ENCODE data around the gene SPG21. TPM values are rescaled to one million over a fixed set of nuclear protein-coding genes. Genes with fewer than 3 reads are reported as not detected.

Gene SPG21
- total RNA-seq, 2 donors from 2014 or later = 64.7 to 93.1 TPM

- no peaks in the 10 kb centered on the region for H3K9me3 ChIP-seq
- no peaks in the 10 kb centered on the region for H3K36me3 ChIP-seq
- H3K27ac ChIP-seq = no peak overlapping the region
- no peak for TF ChIP-seq CTCF (IDR thresholded peaks at IDR 0.05)
- DNase-seq (ENCODE audit: low spot score) (no peak), ATAC-seq (ENCODE audit: insufficient number of reproducible peaks, low FRiP score, low read depth) (no peak)
- no peaks in the 10 kb centered on the region for H3K27me3 ChIP-seq (replicated peaks; ENCODE audit: insufficient read depth)
- H3K4me3 ChIP-seq = no peak overlapping the region
- peaks cover 7 to 19% of the 10 kb centered on the region in 2 donors for H3K4me1 ChIP-seq (ENCODE audit: control insufficient read depth in 1 of 2, low read depth in 2 of 2)
Measured at GRCh38 chr15:64925335-64926330, 64.1 kb downstream of the SPG21 start.

GRCh38 chr15:64923546-64923945 is 66.2 kb downstream of the SPG21 start:
- no peaks in the 10 kb centered on the region for H3K36me3 ChIP-seq
- H3K4me1 ChIP-seq (ENCODE audit: control insufficient read depth in 1 of 2, low read depth in 2 of 2) = peaks cover 7 to 19% of the 10 kb centered on the region in 2 donors
- no peak for ATAC-seq (ENCODE audit: insufficient number of reproducible peaks, low FRiP score, low read depth)
- no peaks in the 10 kb centered on the region for H3K9me3 ChIP-seq
- no peaks in the 10 kb centered on the region for H3K27me3 ChIP-seq (replicated peaks; ENCODE audit: insufficient read depth)
- no peak for TF ChIP-seq CTCF (IDR thresholded peaks at IDR 0.05)
- DNase-seq (ENCODE audit: low spot score) = no peak
- H3K27ac ChIP-seq = no peak overlapping the region
- H3K4me3 ChIP-seq = no peak overlapping the region

- Histone ChIP-seq H3K4me1 (ENCODE audit: control insufficient read depth in 1 of 2, low read depth in 2 of 2) (peaks cover 7 to 19% of the 10 kb centered on the region in 2 donors), H3K9me3 (no peaks in the 10 kb centered on the region), H3K27me3 (replicated peaks; ENCODE audit: insufficient read depth) (no peaks in the 10 kb centered on the region), H3K4me3 (no peak overlapping the region), H3K27ac (peak overlapping the region; percentile 66 to 79), H3K36me3 (no peaks in the 10 kb centered on the region)
- ATAC-seq (ENCODE audit: insufficient number of reproducible peaks, low FRiP score, low read depth) (no peak), DNase-seq (ENCODE audit: low spot score) (no peak)
- TF ChIP-seq CTCF (IDR thresholded peaks at IDR 0.05) = no peak
Measured at GRCh38 chr15:64921711-64922110, 68.0 kb downstream of the SPG21 start.

GRCh38 chr15:64919721-64920120 is 70.0 kb downstream of the SPG21 start:
- no peaks in the 10 kb centered on the region for H3K9me3 ChIP-seq
- H3K4me3 ChIP-seq = no peak overlapping the region
- no peak overlapping the region for H3K27ac ChIP-seq
- peaks cover 7 to 19% of the 10 kb centered on the region in 2 donors for H3K4me1 ChIP-seq (ENCODE audit: control insufficient read depth in 1 of 2, low read depth in 2 of 2)
- no peak for ATAC-seq (ENCODE audit: insufficient number of reproducible peaks, low FRiP score, low read depth)
- no peak for DNase-seq (ENCODE audit: low spot score)
- H3K27me3 ChIP-seq (replicated peaks; ENCODE audit: insufficient read depth) = no peaks in the 10 kb centered on the region
- no peak for TF ChIP-seq CTCF (IDR thresholded peaks at IDR 0.05)
- no peaks in the 10 kb centered on the region for H3K36me3 ChIP-seq

GRCh38 chr15:64917211-64917610 is 72.5 kb downstream of the SPG21 start:
- H3K4me3 ChIP-seq = no peak overlapping the region
- no peak for DNase-seq (ENCODE audit: low spot score)
- peaks cover 6 to 22% of the 10 kb centered on the region in 2 donors for H3K4me1 ChIP-seq (ENCODE audit: control insufficient read depth in 1 of 2, low read depth in 2 of 2)
- no peak for ATAC-seq (ENCODE audit: insufficient number of reproducible peaks, low FRiP score, low read depth)
- H3K36me3 ChIP-seq = no peaks in the 10 kb centered on the region
- H3K27ac ChIP-seq = no peak overlapping the region
- H3K9me3 ChIP-seq = no peaks in the 10 kb centered on the region
- no peaks in the 10 kb centered on the region for H3K27me3 ChIP-seq (replicated peaks; ENCODE audit: insufficient read depth)
- TF ChIP-seq CTCF (IDR thresholded peaks at IDR 0.05) = no peak

Measured in thoracic aorta (tissue), 2 donors.